ENCODE measurements around the gene EHMT1.
"Not testable (repeated sequence)": the region's sequence is repeated elsewhere in the genome, so short reads cannot be mapped to it uniquely, and the experiment has no call there.

The EHMT1 gene

GRCh38 chr9:137720571-137721110 lies 101.8 kb downstream of the EHMT1 start:
- DNase-seq = no peak

GRCh38 chr9:137721479-137721878 lies 102.7 kb downstream of the EHMT1 start:
- DNase-seq = no peak

- DNase-seq = no peak
These were observed 103.1 kb downstream of the EHMT1 start for GRCh38 chr9:137721899-137722298.

GRCh38 chr9:137722481-137722880 lies 103.7 kb downstream of the EHMT1 start:
- DNase-seq = no peak

GRCh38 chr9:137723356-137723755 lies 104.6 kb downstream of the EHMT1 start:
- DNase-seq = not testable (repeated sequence)

- no peak for DNase-seq
These were observed 105.1 kb downstream of the EHMT1 start for GRCh38 chr9:137723783-137724445.

GRCh38 chr9:137724818-137725240 lies 106.0 kb downstream of the EHMT1 start:
- DNase-seq = no peak

GRCh38 chr9:137725598-137725997 lies 106.8 kb downstream of the EHMT1 start:
- DNase-seq = no peak

GRCh38 chr9:137726336-137726735 lies 107.5 kb downstream of the EHMT1 start:
- DNase-seq = not testable (repeated sequence)

- DNase-seq = no peak
These were observed 108.0 kb downstream of the EHMT1 start for GRCh38 chr9:137726764-137727163.

GRCh38 chr9:137727716-137728115 lies 108.9 kb downstream of the EHMT1 start:
- no peak for DNase-seq

GRCh38 chr9:137728444-137729311 lies 109.9 kb downstream of the EHMT1 start:
- DNase-seq = no peak

GRCh38 chr9:137731216-137731946 lies 112.6 kb downstream of the EHMT1 start:
- no peak for DNase-seq

GRCh38 chr9:137731947-137732813 lies 113.4 kb downstream of the EHMT1 start:
- DNase-seq = no peak

GRCh38 chr9:137733429-137733828 lies 114.6 kb downstream of the EHMT1 start:
- DNase-seq = no peak

- no peak for DNase-seq
These were observed 115.4 kb downstream of the EHMT1 start for GRCh38 chr9:137734181-137734580.

- not testable (repeated sequence) for DNase-seq
These were observed 119.4 kb downstream of the EHMT1 start for GRCh38 chr9:137738182-137738696.

GRCh38 chr9:137738703-137739102 lies 119.9 kb downstream of the EHMT1 start:
- DNase-seq = no peak

GRCh38 chr9:137739371-137740309 lies 120.8 kb downstream of the EHMT1 start:
- no peak for DNase-seq

- DNase-seq = no peak
These were observed 121.5 kb downstream of the EHMT1 start for GRCh38 chr9:137740312-137740711.

- no peak for DNase-seq
These were observed 122.5 kb downstream of the EHMT1 start for GRCh38 chr9:137741330-137741729.
